Measurements from ENCODE around the gene PPP2R2B. TPM values are rescaled to one million over a fixed set of nuclear protein-coding genes. Genes with fewer than 3 reads are reported as not detected.
"Not testable (repeated sequence)": the region's sequence is repeated elsewhere in the genome, so short reads cannot be mapped to it uniquely, and the experiment has no call there.

PPP2R2B gene
- total RNA-seq, 1 donor, result not detected

GRCh38 chr5:146562461-146562860 lies 316.1 kb downstream of the PPP2R2B start:
- TF ChIP-seq CTCF (IDR thresholded peaks at IDR 0.05; ENCODE audit: extremely low read depth, low read depth, low read length), result no peak
- Histone ChIP-seq H3K4me3 (ENCODE audit: insufficient read depth, low read length) (no peak overlapping the region), H3K27ac (ENCODE audit: low read depth, low read length) (no peak overlapping the region), H3K79me2 (ENCODE audit: insufficient read depth, low read length) (no peaks in the 10 kb centered on the region), H2AFZ (ENCODE audit: low read length) (no peak overlapping the region), H4K20me1 (ENCODE audit: insufficient read depth, low read length) (no peaks in the 10 kb centered on the region), H3K27me3 (ENCODE audit: insufficient read depth, low read length) (no peaks in the 10 kb centered on the region), H3K4me2 (ENCODE audit: insufficient read depth, low read length) (no peak overlapping the region), H3K36me3 (ENCODE audit: insufficient read depth, low read length) (no peaks in the 10 kb centered on the region), H3K4me1 (ENCODE audit: insufficient read depth, low read length) (peaks cover 18% of the 10 kb centered on the region), H3K9me3 (ENCODE audit: low read depth, low read length) (no peaks in the 10 kb centered on the region)
- no peak for DNase-seq (ENCODE audit: insufficient read length, low spot score, missing footprints)

- no peak overlapping the region for H3K27ac ChIP-seq (ENCODE audit: low read depth, low read length)
- H3K4me2 ChIP-seq (ENCODE audit: insufficient read depth, low read length), result no peak overlapping the region
- H3K27me3 ChIP-seq (ENCODE audit: insufficient read depth, low read length), result no peaks in the 10 kb centered on the region
- no peaks in the 10 kb centered on the region for H4K20me1 ChIP-seq (ENCODE audit: insufficient read depth, low read length)
- no peaks in the 10 kb centered on the region for H3K9me3 ChIP-seq (ENCODE audit: low read depth, low read length)
- H2AFZ ChIP-seq (ENCODE audit: low read length), result no peak overlapping the region
- DNase-seq (ENCODE audit: insufficient read length, low spot score, missing footprints), result no peak
- H3K4me3 ChIP-seq (ENCODE audit: insufficient read depth, low read length), result no peak overlapping the region
- H3K4me1 ChIP-seq (ENCODE audit: insufficient read depth, low read length), result peaks cover 18% of the 10 kb centered on the region
- no peak for TF ChIP-seq CTCF (IDR thresholded peaks at IDR 0.05; ENCODE audit: extremely low read depth, low read depth, low read length)
- H3K36me3 ChIP-seq (ENCODE audit: insufficient read depth, low read length), result no peaks in the 10 kb centered on the region
- H3K79me2 ChIP-seq (ENCODE audit: insufficient read depth, low read length), result no peaks in the 10 kb centered on the region
Measured at GRCh38 chr5:146561711-146562110, 316.8 kb downstream of the PPP2R2B start.

GRCh38 chr5:146560205-146560812 lies 318.2 kb downstream of the PPP2R2B start:
- H2AFZ ChIP-seq (ENCODE audit: low read length), result no peak overlapping the region
- no peaks in the 10 kb centered on the region for H3K36me3 ChIP-seq (ENCODE audit: insufficient read depth, low read length)
- no peaks in the 10 kb centered on the region for H3K79me2 ChIP-seq (ENCODE audit: insufficient read depth, low read length)
- no peak overlapping the region for H3K4me3 ChIP-seq (ENCODE audit: insufficient read depth, low read length)
- peak overlapping the region; percentile 7 for H3K4me2 ChIP-seq (ENCODE audit: insufficient read depth, low read length)
- peak; percentile 37 for DNase-seq (ENCODE audit: insufficient read length, low spot score, missing footprints)
- no peak for TF ChIP-seq CTCF (IDR thresholded peaks at IDR 0.05; ENCODE audit: extremely low read depth, low read depth, low read length)
- no peaks in the 10 kb centered on the region for H3K9me3 ChIP-seq (ENCODE audit: low read depth, low read length)
- peak overlapping the region; percentile 39 for H3K27ac ChIP-seq (ENCODE audit: low read depth, low read length)
- peaks cover 18% of the 10 kb centered on the region for H3K4me1 ChIP-seq (ENCODE audit: insufficient read depth, low read length)
- no peaks in the 10 kb centered on the region for H4K20me1 ChIP-seq (ENCODE audit: insufficient read depth, low read length)
- H3K27me3 ChIP-seq (ENCODE audit: insufficient read depth, low read length), result no peaks in the 10 kb centered on the region

GRCh38 chr5:146556884-146557283 lies 321.7 kb downstream of the PPP2R2B start:
- peaks cover 18% of the 10 kb centered on the region for H3K4me1 ChIP-seq (ENCODE audit: insufficient read depth, low read length)
- not testable (repeated sequence) for H3K4me2 ChIP-seq (ENCODE audit: insufficient read depth, low read length); DNase-seq (ENCODE audit: insufficient read length, low spot score, missing footprints); H4K20me1 ChIP-seq (ENCODE audit: insufficient read depth, low read length); H3K27me3 ChIP-seq (ENCODE audit: insufficient read depth, low read length); H3K9me3 ChIP-seq (ENCODE audit: low read depth, low read length); H3K36me3 ChIP-seq (ENCODE audit: insufficient read depth, low read length); H2AFZ ChIP-seq (ENCODE audit: low read length); H3K4me3 ChIP-seq (ENCODE audit: insufficient read depth, low read length); H3K27ac ChIP-seq (ENCODE audit: low read depth, low read length); H3K79me2 ChIP-seq (ENCODE audit: insufficient read depth, low read length)

Measured in osteoblast (primary cell).